ENCODE measurements around the gene CTBP2. TPM values are rescaled to one million over a fixed set of nuclear protein-coding genes. Genes with fewer than 3 reads are reported as not detected.

CTBP2 gene
- total RNA-seq, 1 experiment from 2014 or later, result 212 TPM

DNA sequence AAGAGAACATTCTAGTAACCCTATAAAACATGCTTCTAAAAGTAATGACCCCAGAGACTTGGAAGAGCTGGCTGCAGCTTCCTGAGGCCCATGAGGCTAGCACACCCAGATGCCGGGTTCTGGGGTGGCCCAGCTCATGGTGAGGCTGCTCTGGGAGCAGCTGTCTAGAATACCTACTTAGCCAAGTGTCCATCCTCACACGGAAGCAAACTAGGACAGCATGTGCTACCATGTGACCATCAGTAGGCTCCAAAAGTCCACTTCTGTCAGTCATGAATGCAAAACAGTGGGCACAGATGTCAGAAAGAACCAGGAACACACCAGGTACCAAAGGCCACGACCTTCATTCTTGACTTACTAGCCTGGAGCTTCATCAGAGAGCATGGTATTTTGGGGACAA, 32.4 kb downstream of the CTBP2 start:
- peaks cover 65 to 73% of the 10 kb centered on the region in 2 experiments for H3K4me1 Mint-ChIP-seq
- Histone ChIP-seq H2AK5ac (ENCODE audit: insufficient read length, low read length) (no peak overlapping the region), H3K23ac (ENCODE audit: insufficient read length, low read depth, low read length) (no peak overlapping the region), H4K91ac (ENCODE audit: insufficient read length, low read depth, low read length) (no peak overlapping the region), H3K4me2 (ENCODE audit: insufficient read depth, insufficient read length, low read length) (no peak overlapping the region), H3K4ac (ENCODE audit: low read depth, low read length) (no peak overlapping the region), H2AFZ (ENCODE audit: low read length) (no peak overlapping the region), H3K79me1 (ENCODE audit: insufficient read depth, low read depth, low read length, poor library complexity, severe bottlenecking) (peaks cover 5% of the 10 kb centered on the region), H3K79me2 (ENCODE audit: insufficient read depth, low read length) (peaks cover 92% of the 10 kb centered on the region), H4K20me1 (ENCODE audit: control insufficient read depth, insufficient read depth, insufficient read length) (peaks cover 5% of the 10 kb centered on the region), H2BK20ac (ENCODE audit: low read depth, low read length, poor library complexity, severe bottlenecking) (no peak overlapping the region), H4K8ac (replicated peaks; ENCODE audit: insufficient read length, low read depth, low read length) (no peak overlapping the region), H3K56ac (ENCODE audit: insufficient read length, low read depth, low read length) (no peak overlapping the region), H3T11ph (ENCODE audit: low read length) (no peak overlapping the region), H3K18ac (ENCODE audit: insufficient read length, low read depth, low read length) (no peak overlapping the region), H3K23me2 (ENCODE audit: insufficient read length, low read depth, low read length, poor library complexity, severe bottlenecking) (no peaks in the 10 kb centered on the region), H3K27ac (ENCODE audit: insufficient read length, low read depth, low read length) (no peak overlapping the region), H3K14ac (ENCODE audit: insufficient read depth, low read length) (no peak overlapping the region; the same call in 1 of the 2 replicates), H3K27me3 (ENCODE audit: insufficient read depth, low read length) (no peaks in the 10 kb centered on the region), H2BK15ac (ENCODE audit: low read depth, low read length) (no peak overlapping the region), H4K5ac (ENCODE audit: insufficient read length, low read depth, low read length) (no peak overlapping the region), H2BK120ac (ENCODE audit: low read depth, low read length, poor library complexity, severe bottlenecking) (no peak overlapping the region), H3K4me1 (ENCODE audit: insufficient read depth, low read length) (peaks cover 11% of the 10 kb centered on the region; the same call in 1 of the 2 replicates), H2BK12ac (ENCODE audit: insufficient read length, low read depth, low read length) (no peak overlapping the region), H3K9me3 (ENCODE audit: control insufficient read depth, low read depth, low read length) (no peaks in the 10 kb centered on the region), H3K9ac (ENCODE audit: extremely low read depth, insufficient read length, low read length) (no peak overlapping the region), H2BK5ac (ENCODE audit: insufficient read length, low read length) (no peak overlapping the region)
- H3K27ac Mint-ChIP-seq, result peak overlapping the region in 2 of 3 experiments; percentile 13 to 18; a peak in 2 of 7 replicates
- H3K36me3 Mint-ChIP-seq (ENCODE audit: insufficient read depth in 1 of 3, low read depth in 3 of 3), result peaks cover 40 to 79% (median 72%) of the 10 kb centered on the region in 3 experiments
- H3K4me3 Mint-ChIP-seq, result no peak overlapping the region
- WGBS (ENCODE audit: extremely low coverage, insufficient read length, low lambda C conversion rate), result no CpG with 5 or more reads among the region's 3 CpGs
- H3K9me3 Mint-ChIP-seq, result no peaks in the 10 kb centered on the region
- TF ChIP-seq, protein P1, sequence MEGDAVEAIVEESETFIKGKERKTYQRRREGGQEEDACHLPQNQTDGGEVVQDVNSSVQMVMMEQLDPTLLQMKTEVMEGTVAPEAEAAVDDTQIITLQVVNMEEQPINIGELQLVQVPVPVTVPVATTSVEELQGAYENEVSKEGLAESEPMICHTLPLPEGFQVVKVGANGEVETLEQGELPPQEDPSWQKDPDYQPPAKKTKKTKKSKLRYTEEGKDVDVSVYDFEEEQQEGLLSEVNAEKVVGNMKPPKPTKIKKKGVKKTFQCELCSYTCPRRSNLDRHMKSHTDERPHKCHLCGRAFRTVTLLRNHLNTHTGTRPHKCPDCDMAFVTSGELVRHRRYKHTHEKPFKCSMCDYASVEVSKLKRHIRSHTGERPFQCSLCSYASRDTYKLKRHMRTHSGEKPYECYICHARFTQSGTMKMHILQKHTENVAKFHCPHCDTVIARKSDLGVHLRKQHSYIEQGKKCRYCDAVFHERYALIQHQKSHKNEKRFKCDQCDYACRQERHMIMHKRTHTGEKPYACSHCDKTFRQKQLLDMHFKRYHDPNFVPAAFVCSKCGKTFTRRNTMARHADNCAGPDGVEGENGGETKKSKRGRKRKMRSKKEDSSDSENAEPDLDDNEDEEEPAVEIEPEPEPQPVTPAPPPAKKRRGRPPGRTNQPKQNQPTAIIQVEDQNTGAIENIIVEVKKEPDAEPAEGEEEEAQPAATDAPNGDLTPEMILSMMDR (conservative IDR thresholded peaks at IDR 0.05), result no peak
- DNase-seq, result no peak
- no peaks in the 10 kb centered on the region for H3K27me3 Mint-ChIP-seq (ENCODE audit: low read depth)
